Endothelial cell of umbilical vein (primary cell): ENCODE results near the gene ACSL4. TPM values are rescaled to one million over a fixed set of nuclear protein-coding genes. Genes with fewer than 3 reads are reported as not detected.
"Not testable (repeated sequence)": the region's sequence is repeated elsewhere in the genome, so short reads cannot be mapped to it uniquely, and the experiment has no call there.

Experiments
- BruUV-seq: library from RNA; stranded (reverse); fragments of 400-500 nt; replicated peaks from 2 replicates; lab custom pipeline; 2021; lab: Mats Ljungman, UMichigan
- CTCF ChIA-PET: fragments of 300-600, 350-600 bp; sonication (Branson Sonifier 250); formaldehyde crosslinking; loops from one replicate; lab custom pipeline; 2021; ENCODE audit warnings: antibody characterized with exemption, inconsistent platforms; lab: Charles Lee
- POLR2A ChIA-PET: fragments of 300-600, 350-600 bp; sonication (Branson Sonifier 250); formaldehyde crosslinking; loops from one replicate; lab custom pipeline; 2021; ENCODE audit warnings: antibody characterized with exemption, inconsistent platforms; lab: Charles Lee
- DNase-seq: peaks from one replicate; pipeline ENCODE4 v3.0.0-alpha.2; 2011; ENCODE audit warnings: low read depth, low spot score
- FAIRE-seq: peaks from 2 replicates; lab custom pipeline; 2011; peaks lifted over from hg19 to GRCh38; lab: Jason Lieb, UNC
- H2AFZ ChIP-seq: 2 replicates; pipeline ENCODE4 v1.6.0; 2012; ENCODE audit warnings: low read depth, low read length, control low read depth, inconsistent platforms
- H3K27ac ChIP-seq: 2 replicates; pipeline ENCODE4 v1.5.1; 2011; ENCODE audit warnings: low read depth, mild to moderate bottlenecking, control low read depth, low read length, moderate library complexity; ENCODE audit not compliant: insufficient read depth
- H3K27me3 ChIP-seq, 2 experiments: 2 replicates each; pipeline versions ENCODE4 v1.6.0 to v1.6.1; 2011; ENCODE audit warnings: low read length in 2 of 2, mixed read lengths in 1 of 2; ENCODE audit not compliant: control insufficient read depth in 2 of 2, insufficient read depth in 2 of 2
- H3K36me3 ChIP-seq, 2 experiments: 2 replicates in 1 of 2; 3 replicates in 1 of 2; pipeline ENCODE4 v1.5.1; 2011; ENCODE audit warnings: low read length in 2 of 2, mild to moderate bottlenecking in 1 of 2, moderate library complexity in 1 of 2; ENCODE audit not compliant: control insufficient read depth in 2 of 2, insufficient read depth in 2 of 2; ENCODE audit errors: extremely low read depth in 1 of 2
- H3K4me1 ChIP-seq: 3 replicates; pipeline ENCODE4 v1.5.1; 2011; ENCODE audit warnings: mild to moderate bottlenecking, low read length; ENCODE audit not compliant: control insufficient read depth, insufficient read depth; ENCODE audit errors: extremely low read depth
- H3K4me2 ChIP-seq: 2 replicates; pipeline ENCODE4 v1.6.1; 2011; ENCODE audit warnings: low read length, control low read depth, mixed read lengths; ENCODE audit not compliant: insufficient read depth
- H3K4me3 ChIP-seq, 3 experiments: fragments of 200-600 bp in 1 of 3; sonication (generic), shearing (Covaris generic) in 1 of 3; replicated peaks in 1 of 3; 2 replicates each; pipeline ENCODE4 v1.5.1; 2011 to 2016; ENCODE audit warnings: control low read depth in 3 of 3, low read length in 3 of 3, mild to moderate bottlenecking in 2 of 3, inconsistent platforms in 1 of 3, low read depth in 1 of 3, moderate library complexity in 1 of 3; ENCODE audit not compliant: insufficient read depth in 1 of 3
- H3K79me2 ChIP-seq: 2 replicates; pipeline ENCODE4 v1.6.0; 2012; ENCODE audit warnings: low read length, inconsistent platforms; ENCODE audit not compliant: control insufficient read depth, insufficient read depth
- H3K9ac ChIP-seq: replicated peaks from 2 replicates; pipeline ENCODE3; 2011; ENCODE audit warnings: low read length, control low read depth; ENCODE audit not compliant: insufficient read depth; ENCODE audit errors: extremely low read depth
- H3K9me1 ChIP-seq: replicated peaks from 3 replicates; pipeline ENCODE4 v1.6.0; 2011; ENCODE audit warnings: mild to moderate bottlenecking, low read length; ENCODE audit not compliant: control insufficient read depth, insufficient read depth; ENCODE audit errors: extremely low read depth
- H3K9me3 ChIP-seq: replicated peaks from 2 replicates; pipeline ENCODE4 v1.5.1; 2012; ENCODE audit warnings: low read length, inconsistent platforms; ENCODE audit not compliant: control insufficient read depth, insufficient read depth
- H4K20me1 ChIP-seq: replicated peaks from 2 replicates; pipeline ENCODE3; 2011; ENCODE audit warnings: mild to moderate bottlenecking, low read length; ENCODE audit not compliant: control insufficient read depth, insufficient read depth; ENCODE audit errors: extremely low read depth
- EZH2 ChIP-seq: IDR thresholded peaks from 2 replicates; pipeline ENCODE4 v1.6.1; 2012; ENCODE audit warnings: borderline replicate concordance, low read depth, mild to moderate bottlenecking, moderate library complexity, low read length, inconsistent platforms; ENCODE audit not compliant: severe bottlenecking
- FOS ChIP-seq: IDR thresholded peaks from 2 replicates; pipeline ENCODE4 v1.6.1; 2011; ENCODE audit warnings: mild to moderate bottlenecking, low read length, moderate library complexity, borderline replicate concordance; ENCODE audit not compliant: insufficient read depth
- GATA2 ChIP-seq: IDR thresholded peaks from 2 replicates; pipeline ENCODE4 v1.7.0; 2011; ENCODE audit warnings: low read depth, mild to moderate bottlenecking, moderate library complexity, mixed read lengths, low read length; ENCODE audit not compliant: insufficient read length, insufficient read depth
- JUN ChIP-seq: IDR thresholded peaks from 2 replicates; pipeline ENCODE4 v1.6.1; 2011; ENCODE audit warnings: borderline replicate concordance, low read depth; ENCODE audit not compliant: insufficient read length, insufficient read depth
- MYC ChIP-seq: IDR thresholded peaks from one replicate; pipeline ENCODE4 v1.6.1; 2011; ENCODE audit warnings: mild to moderate bottlenecking, low read depth, low read length
- POLR2A ChIP-seq: IDR thresholded peaks from 2 replicates; pipeline ENCODE4 v1.6.1; 2012; ENCODE audit warnings: low read depth, mild to moderate bottlenecking, control low read depth, low read length
- POLR2AphosphoS5 ChIP-seq: IDR thresholded peaks from 2 replicates; pipeline ENCODE4 v1.6.1; 2012; ENCODE audit warnings: low read depth, mild to moderate bottlenecking, control low read depth, low read length, moderate library complexity; ENCODE audit not compliant: insufficient read depth
- dilution Hi-C: fragments of 300-500 bp; cut with MboI; formaldehyde crosslinking; loops from one replicate; pipeline ENCODE4 v1.15.0; 2019; ENCODE audit warnings: low sequenced_read_pairs; ENCODE audit not compliant: extremely low pct_ligation_motif_present
- intact Hi-C: fragments of 100-400 bp; cut with micrococcal nuclease; formaldehyde crosslinking; loops from one replicate; pipeline ENCODE4 v1.10.0; 2022
- polyA plus RNA-seq, 4 experiments: library from polyadenylated mRNA; depleted of rRNA in 3 of 4; stranded (reverse) in 3 of 4; unstranded in 1 of 4; fragments of >200 nt; gene quantifications; 2 replicates each; pipeline versions ENCODE4 v1.2.1 to v1.2.3, GENCODE V29; 2011 to 2012; ENCODE audit warnings: missing spikeins in 1 of 4
- total RNA-seq: library from RNA; stranded (reverse); gene quantifications from 2 replicates; pipeline ENCODE4 v1.2.3, GENCODE V29; 2021
- TF ChIP-seq, protein P1 (sequence below), 2 donors: IDR thresholded peaks; 1 replicate in 1 of 2; 2 replicates in 1 of 2; pipeline ENCODE4 v1.5.1; 2011; ENCODE audit warnings: low read length in 2 of 2, mild to moderate bottlenecking in 2 of 2, moderate library complexity in 2 of 2, control low read depth in 1 of 2, inconsistent platforms in 1 of 2, low read depth in 1 of 2; ENCODE audit not compliant: insufficient read depth in 1 of 2; ENCODE audit errors: extremely low read depth in 1 of 2
- TF ChIP-seq, protein P2 (sequence below): IDR thresholded peaks from 2 replicates; pipeline ENCODE4 v1.6.1; 2011; ENCODE audit not compliant: insufficient read depth, insufficient read length

ACSL4 gene
- total and polyA plus RNA-seq, 2 donors (not counting 3 experiments of a cell fraction or from before 2014, with no cell fraction given), result 20.7 to 85.5 TPM

DNA sequence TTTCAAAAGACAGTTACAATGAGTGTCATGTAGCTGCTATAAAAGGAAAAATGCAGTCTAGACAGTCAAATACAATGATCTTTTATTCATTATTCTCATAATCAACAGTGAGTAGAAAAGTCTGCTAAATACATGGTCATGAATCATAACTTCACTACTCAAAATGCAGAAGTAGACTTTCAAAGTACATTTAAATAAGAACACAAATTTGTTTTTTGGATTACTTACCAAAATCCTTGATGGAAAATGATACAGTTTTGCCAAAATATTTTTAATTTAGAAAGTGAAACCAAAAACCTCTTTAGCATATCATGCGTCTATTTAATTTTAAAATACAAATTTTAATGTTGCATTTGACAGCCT, 4.9 kb downstream of the ACSL4 start:
- no peaks in the 10 kb centered on the region for H3K36me3 ChIP-seq
- H3K79me2 ChIP-seq, result peaks cover 95% of the 10 kb centered on the region
- peak overlapping the region; percentile 82 for H3K4me2 ChIP-seq
- H2AFZ ChIP-seq, result no peak overlapping the region
- TF ChIP-seq POLR2AphosphoS5 (no peak), GATA2 (no peak), MYC (no peak), EZH2 (no peak), JUN (no peak), POLR2A (no peak), FOS (no peak)
- TF ChIP-seq, protein P1, sequence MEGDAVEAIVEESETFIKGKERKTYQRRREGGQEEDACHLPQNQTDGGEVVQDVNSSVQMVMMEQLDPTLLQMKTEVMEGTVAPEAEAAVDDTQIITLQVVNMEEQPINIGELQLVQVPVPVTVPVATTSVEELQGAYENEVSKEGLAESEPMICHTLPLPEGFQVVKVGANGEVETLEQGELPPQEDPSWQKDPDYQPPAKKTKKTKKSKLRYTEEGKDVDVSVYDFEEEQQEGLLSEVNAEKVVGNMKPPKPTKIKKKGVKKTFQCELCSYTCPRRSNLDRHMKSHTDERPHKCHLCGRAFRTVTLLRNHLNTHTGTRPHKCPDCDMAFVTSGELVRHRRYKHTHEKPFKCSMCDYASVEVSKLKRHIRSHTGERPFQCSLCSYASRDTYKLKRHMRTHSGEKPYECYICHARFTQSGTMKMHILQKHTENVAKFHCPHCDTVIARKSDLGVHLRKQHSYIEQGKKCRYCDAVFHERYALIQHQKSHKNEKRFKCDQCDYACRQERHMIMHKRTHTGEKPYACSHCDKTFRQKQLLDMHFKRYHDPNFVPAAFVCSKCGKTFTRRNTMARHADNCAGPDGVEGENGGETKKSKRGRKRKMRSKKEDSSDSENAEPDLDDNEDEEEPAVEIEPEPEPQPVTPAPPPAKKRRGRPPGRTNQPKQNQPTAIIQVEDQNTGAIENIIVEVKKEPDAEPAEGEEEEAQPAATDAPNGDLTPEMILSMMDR (IDR thresholded peaks at IDR 0.05; ENCODE audit: extremely low read depth in 1 of 2, insufficient read depth in 1 of 2, low read depth in 1 of 2, low read length in 2 of 2), result no peak
- TF ChIP-seq, protein P2, sequence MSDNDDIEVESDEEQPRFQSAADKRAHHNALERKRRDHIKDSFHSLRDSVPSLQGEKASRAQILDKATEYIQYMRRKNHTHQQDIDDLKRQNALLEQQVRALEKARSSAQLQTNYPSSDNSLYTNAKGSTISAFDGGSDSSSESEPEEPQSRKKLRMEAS, result no peak
- POLR2A ChIA-PET, result no interaction called here
- no peaks in the 10 kb centered on the region for H3K9me3 ChIP-seq
- H3K4me3 ChIP-seq, result peak overlapping the region in 1 of 3 experiments; percentile 45
- dilution Hi-C loops (no loop called here), intact Hi-C loops (no loop called here)
- H3K27me3 ChIP-seq, result no peaks in the 10 kb centered on the region
- CTCF ChIA-PET, result interaction anchor here (1.0 to 3.9 kb wide), 2 partner anchors 14 to 129 kb away, joined by 3 to 20 read pairs; no protein-coding TSS in a partner anchor
- H3K9me1 ChIP-seq, result no peaks in the 10 kb centered on the region
- FAIRE-seq, result no peak
- peak overlapping the region; percentile 18 for H3K27ac ChIP-seq
- peaks cover 3% of the 10 kb centered on the region for H4K20me1 ChIP-seq
- H3K4me1 ChIP-seq, result peaks cover 19% of the 10 kb centered on the region
- no TSS peak for BruUV-seq
- H3K9ac ChIP-seq, result peak overlapping the region; percentile 47
- DNase-seq, result peak; percentile 26

DNA sequence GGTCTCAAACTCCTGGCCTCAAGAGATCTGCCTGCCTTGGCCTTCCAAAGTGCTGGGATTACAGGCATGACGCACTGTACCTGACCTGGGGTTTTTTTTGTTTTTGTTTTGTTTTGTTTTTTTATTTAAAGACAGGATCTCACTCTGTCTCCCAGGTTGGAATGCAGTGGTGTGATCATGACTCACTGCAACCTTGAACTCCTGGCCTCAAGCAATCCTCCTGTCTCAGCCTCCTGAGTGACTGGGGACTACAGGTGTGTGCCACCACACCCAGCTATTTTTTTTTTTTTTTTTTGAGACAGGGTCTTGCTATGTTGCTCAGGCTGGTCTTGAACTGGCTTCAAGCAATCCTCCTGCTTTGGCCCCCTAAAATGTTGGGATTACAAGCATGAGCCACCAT, 8.1 kb downstream of the ACSL4 start:
- H3K27me3 ChIP-seq, H3K4me3 ChIP-seq, H3K9me1 ChIP-seq, DNase-seq, H3K9me3 ChIP-seq, POLR2A ChIA-PET, H2AFZ ChIP-seq, BruUV-seq, intact Hi-C loops, CTCF ChIA-PET, H4K20me1 ChIP-seq, H3K27ac ChIP-seq, H3K36me3 ChIP-seq, dilution Hi-C loops, H3K4me2 ChIP-seq, H3K9ac ChIP-seq: not testable (repeated sequence)
- peak; percentile 37 for FAIRE-seq
- Histone ChIP-seq H3K4me1 (peaks cover 10% of the 10 kb centered on the region), H3K79me2 (peaks cover 94% of the 10 kb centered on the region)
